AG09319 (cell line): ENCODE data around the gene ZDHHC14.

Experiments used
- DNase-seq: peaks from one replicate; pipeline ENCODE4 v3.0.0-alpha.2; 2010; ENCODE audit warnings: low read depth; ENCODE audit errors: extremely low read depth
- CTCF ChIP-seq: IDR thresholded peaks from 2 replicates; pipeline ENCODE4 v1.5.1; 2011; ENCODE audit warnings: low read depth, mild to moderate bottlenecking, inconsistent platforms, low read length, moderate library complexity

Gene ZDHHC14

DNA sequence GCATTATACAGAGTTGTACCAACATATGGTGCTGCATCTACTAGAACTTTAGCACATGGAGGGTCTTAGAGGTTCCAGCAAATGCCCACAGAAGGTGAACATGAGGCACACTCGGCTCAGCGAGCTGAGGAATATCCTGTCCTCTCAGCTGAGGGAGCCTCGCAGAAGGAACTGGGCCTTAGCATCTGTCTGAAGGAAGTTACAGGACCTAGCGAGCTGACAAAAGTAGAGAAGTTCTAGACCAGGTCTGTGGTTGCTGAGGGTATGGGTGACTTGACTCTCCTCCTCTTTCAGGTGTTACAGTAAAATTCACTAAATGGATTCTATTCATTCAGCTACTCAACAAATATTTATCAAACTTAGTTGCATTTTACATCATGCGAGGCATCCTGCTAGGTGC, 157.2 kb downstream of the ZDHHC14 start:
- no peak for TF ChIP-seq CTCF
- no peak for DNase-seq

GRCh38 chr6:157538698-157539097, 157.7 kb downstream of the ZDHHC14 start:
- no peak for TF ChIP-seq CTCF
- DNase-seq, result no peak

DNA sequence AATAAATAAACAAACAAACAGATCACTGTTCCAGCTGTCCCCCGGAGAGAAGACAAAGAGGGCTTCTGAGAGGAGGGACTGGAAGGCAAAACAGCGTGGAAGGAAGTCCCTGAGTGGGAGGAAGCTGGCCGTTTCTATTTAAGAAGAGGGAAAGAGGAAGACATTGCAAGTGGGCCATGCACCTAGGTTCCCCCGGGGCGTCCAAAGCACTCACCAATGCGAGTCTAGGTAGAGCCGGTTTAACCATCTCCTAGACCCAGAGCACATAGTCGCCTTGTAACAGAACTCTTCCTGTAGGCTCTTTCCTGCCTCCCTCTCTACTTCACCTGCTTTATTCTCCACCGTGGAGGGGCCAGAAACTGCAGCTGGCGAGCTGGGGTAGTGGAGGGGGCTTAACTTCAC, 158.4 kb downstream of the ZDHHC14 start:
- no peak for DNase-seq
- no peak for TF ChIP-seq CTCF

GRCh38 chr6:157539900-157540752, 159.1 kb downstream of the ZDHHC14 start:
- no peak for DNase-seq
- no peak for TF ChIP-seq CTCF

- no peak for TF ChIP-seq CTCF
- no peak for DNase-seq
Measured at GRCh38 chr6:157541618-157542413, 160.8 kb downstream of the ZDHHC14 start.

DNA sequence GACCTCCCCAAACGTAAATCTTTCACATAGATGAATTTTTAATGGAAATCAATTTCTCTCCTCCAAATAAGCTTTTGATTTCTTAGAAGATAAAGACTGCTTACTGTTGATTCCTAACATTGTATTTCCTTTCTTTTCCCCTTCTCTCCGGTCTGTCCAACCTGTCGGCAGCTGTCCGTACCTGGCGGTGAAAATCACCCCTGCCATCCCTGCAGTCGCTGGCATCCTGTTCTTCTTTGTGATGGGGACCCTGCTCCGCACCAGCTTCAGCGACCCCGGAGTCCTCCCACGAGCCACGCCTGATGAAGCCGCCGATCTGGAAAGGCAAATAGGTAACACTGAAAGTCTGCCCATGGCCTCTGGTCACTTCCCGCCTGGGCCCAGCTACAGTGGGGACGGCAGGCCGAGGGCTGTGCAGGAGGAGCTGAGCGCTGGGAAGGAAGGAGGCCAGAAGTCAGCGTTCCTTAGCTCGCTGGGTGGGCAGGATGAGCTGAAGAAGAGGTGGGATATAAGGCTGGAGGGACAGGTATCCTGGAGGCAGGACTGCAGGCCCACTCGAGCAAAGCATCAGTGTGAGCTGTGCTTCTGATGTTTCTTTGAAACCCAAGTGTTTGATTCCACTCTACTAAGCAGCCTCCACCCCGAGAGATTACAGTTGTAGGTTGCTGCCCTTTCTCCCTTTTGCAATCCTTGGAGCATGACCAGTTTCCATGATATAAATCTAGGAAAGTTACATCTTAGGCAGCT, 161.6 kb downstream of the ZDHHC14 start:
- DNase-seq, result no peak
- no peak for TF ChIP-seq CTCF
